ES-I3 (cell line): ENCODE measurements around the gene IGF2R.

Experiments used
- H3K36me3 ChIP-seq: 2 replicates; pipeline ENCODE4 v1.6.1; 2013; ENCODE audit warnings: mild to moderate bottlenecking, low read length, control low read depth, moderate library complexity; ENCODE audit not compliant: insufficient read depth
- H3K4me1 ChIP-seq: 2 replicates; pipeline ENCODE4 v1.6.1; 2013; ENCODE audit warnings: mild to moderate bottlenecking, control low read depth, low read length; ENCODE audit not compliant: insufficient read depth
- H3K9ac ChIP-seq: 2 replicates; pipeline ENCODE4 v1.6.1; 2013; ENCODE audit warnings: low read depth, mild to moderate bottlenecking, low read length, moderate library complexity
- H3K9me3 ChIP-seq: 2 replicates; pipeline ENCODE4 v1.6.1; 2013; ENCODE audit warnings: mild to moderate bottlenecking, low read length, moderate library complexity; ENCODE audit not compliant: control insufficient read depth, insufficient read depth

IGF2R gene

GRCh38 chr6:160040527-160041264, 71.8 kb downstream of the IGF2R start:
- H3K9me3 ChIP-seq = no peaks in the 10 kb centered on the region
- H3K36me3 ChIP-seq = peaks cover 24% of the 10 kb centered on the region
- no peak overlapping the region for H3K9ac ChIP-seq
- no peaks in the 10 kb centered on the region for H3K4me1 ChIP-seq

- H3K9me3 ChIP-seq = no peaks in the 10 kb centered on the region
- no peaks in the 10 kb centered on the region for H3K4me1 ChIP-seq
- peaks cover 23% of the 10 kb centered on the region for H3K36me3 ChIP-seq
- no peak overlapping the region for H3K9ac ChIP-seq
Measured at GRCh38 chr6:160041608-160042007, 72.7 kb downstream of the IGF2R start.

GRCh38 chr6:160042014-160042773, 73.3 kb downstream of the IGF2R start:
- Histone ChIP-seq H3K4me1 (no peaks in the 10 kb centered on the region), H3K9me3 (no peaks in the 10 kb centered on the region), H3K9ac (no peak overlapping the region), H3K36me3 (peaks cover 21% of the 10 kb centered on the region)

DNA sequence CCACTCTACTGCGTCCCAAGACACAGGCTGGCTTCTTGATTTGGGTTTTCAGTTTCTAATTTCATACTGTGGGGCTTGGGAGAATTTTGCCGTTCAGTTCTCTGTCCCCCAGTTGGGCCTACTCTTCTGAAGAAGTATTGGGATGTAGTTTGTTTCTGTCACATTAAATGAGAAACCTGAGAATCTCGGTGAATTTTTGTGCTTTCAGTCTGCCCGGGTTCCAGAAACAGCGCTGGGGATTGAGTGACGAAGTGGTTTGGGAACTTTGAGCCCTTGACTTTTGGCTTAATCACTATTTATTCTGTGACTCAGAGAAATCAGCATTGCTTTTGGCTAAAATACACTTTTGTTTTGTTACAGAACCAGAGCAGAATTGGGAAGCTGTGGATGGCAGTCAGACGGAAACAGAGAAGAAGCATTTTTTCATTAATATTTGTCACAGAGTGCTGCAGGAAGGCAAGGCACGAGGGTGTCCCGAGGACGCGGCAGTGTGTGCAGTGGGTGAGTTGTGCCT, 74.0 kb downstream of the IGF2R start:
- Histone ChIP-seq H3K9ac (no peak overlapping the region), H3K9me3 (no peaks in the 10 kb centered on the region), H3K4me1 (no peaks in the 10 kb centered on the region), H3K36me3 (peaks cover 26% of the 10 kb centered on the region)

DNA sequence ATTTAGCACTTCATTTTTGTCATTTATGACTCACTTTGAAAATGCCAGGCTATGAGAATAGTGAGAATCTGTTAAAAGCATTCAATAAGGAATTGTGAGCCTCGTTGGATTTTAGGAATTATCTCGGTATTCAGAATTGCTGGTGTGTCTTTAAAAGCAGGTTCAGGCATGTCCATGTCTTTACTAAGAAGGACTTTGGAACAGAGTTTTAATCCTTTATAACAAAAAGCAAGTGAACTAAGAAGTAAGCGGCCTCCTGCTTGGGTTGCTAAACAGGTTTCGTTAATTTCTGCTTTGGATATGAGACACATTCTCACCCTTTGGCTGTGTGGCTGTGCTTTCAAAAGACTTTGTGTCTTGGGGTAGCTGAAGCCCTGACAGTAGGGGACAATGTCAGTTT, 74.9 kb downstream of the IGF2R start:
- Histone ChIP-seq H3K9me3 (no peaks in the 10 kb centered on the region), H3K4me1 (no peaks in the 10 kb centered on the region), H3K9ac (no peak overlapping the region), H3K36me3 (peaks cover 36% of the 10 kb centered on the region)

DNA sequence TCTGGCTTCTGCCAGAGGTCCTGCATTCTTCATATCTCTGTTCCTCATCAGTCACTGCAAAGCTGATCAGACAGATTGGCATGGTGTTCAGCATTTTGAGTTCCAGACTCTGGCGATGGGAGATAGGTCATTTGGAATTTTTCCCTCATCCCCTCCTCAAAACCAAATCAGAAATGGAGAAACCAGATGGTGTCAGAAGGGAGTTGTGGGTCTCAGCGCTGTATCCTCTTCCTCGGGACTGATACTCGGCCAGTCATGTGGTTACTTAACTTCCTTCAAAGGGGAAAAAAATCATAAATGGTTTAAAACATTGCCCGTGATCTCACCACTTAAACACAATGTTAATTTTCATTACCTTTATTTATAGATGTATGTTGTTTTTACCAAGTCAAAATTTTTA, 75.8 kb downstream of the IGF2R start:
- no peaks in the 10 kb centered on the region for H3K9me3 ChIP-seq
- H3K4me1 ChIP-seq = no peaks in the 10 kb centered on the region
- no peak overlapping the region for H3K9ac ChIP-seq
- H3K36me3 ChIP-seq = peaks cover 38% of the 10 kb centered on the region

GRCh38 chr6:160048471-160048870, 79.6 kb downstream of the IGF2R start:
- H3K9me3 ChIP-seq = no peaks in the 10 kb centered on the region
- H3K36me3 ChIP-seq = peaks cover 34% of the 10 kb centered on the region
- H3K4me1 ChIP-seq = no peaks in the 10 kb centered on the region
- H3K9ac ChIP-seq = no peak overlapping the region

GRCh38 chr6:160049346-160049745, 80.5 kb downstream of the IGF2R start:
- Histone ChIP-seq H3K9ac (no peak overlapping the region), H3K4me1 (no peaks in the 10 kb centered on the region), H3K36me3 (peaks cover 28% of the 10 kb centered on the region), H3K9me3 (0 out of 2 replicates have a peak, but pooled peaks cover 3% of the 10 kb centered on the region)

- H3K9me3 ChIP-seq = 0 out of 2 replicates have a peak, but pooled peaks cover 3% of the 10 kb centered on the region
- H3K36me3 ChIP-seq = peaks cover 23% of the 10 kb centered on the region
- H3K9ac ChIP-seq = no peak overlapping the region
- no peaks in the 10 kb centered on the region for H3K4me1 ChIP-seq
Measured at GRCh38 chr6:160050022-160050421, 81.1 kb downstream of the IGF2R start.

- Histone ChIP-seq H3K9me3 (0 out of 2 replicates have a peak, but pooled peaks cover 3% of the 10 kb centered on the region), H3K36me3 (peaks cover 27% of the 10 kb centered on the region), H3K9ac (no peak overlapping the region), H3K4me1 (no peaks in the 10 kb centered on the region)
Measured at GRCh38 chr6:160051390-160051789, 82.5 kb downstream of the IGF2R start.

GRCh38 chr6:160054271-160054670, 85.4 kb downstream of the IGF2R start:
- Histone ChIP-seq H3K4me1 (no peaks in the 10 kb centered on the region), H3K9me3 (0 out of 2 replicates have a peak, but pooled peaks cover 3% of the 10 kb centered on the region), H3K36me3 (peaks cover 11% of the 10 kb centered on the region), H3K9ac (no peak overlapping the region)

DNA sequence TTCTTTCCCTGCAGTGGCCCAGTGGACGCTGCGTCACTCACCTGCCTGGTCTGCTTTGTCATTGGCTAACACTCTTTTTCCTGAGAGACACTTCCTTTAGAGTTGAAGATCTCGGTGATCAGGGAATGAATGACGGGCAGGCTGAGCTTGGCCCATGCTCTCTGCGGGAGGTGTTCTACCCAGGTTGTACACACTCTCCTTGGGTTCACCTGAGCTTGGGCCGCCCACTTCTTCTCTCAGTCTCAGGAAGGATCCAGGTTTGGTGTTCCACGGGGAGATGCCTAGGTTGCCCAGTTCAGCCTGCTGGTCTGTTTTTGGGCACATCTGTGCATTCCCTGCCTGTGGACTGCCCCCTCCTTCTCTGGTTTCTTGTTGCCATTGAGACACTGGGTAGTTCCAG, 86.0 kb downstream of the IGF2R start:
- Histone ChIP-seq H3K36me3 (peaks cover 11% of the 10 kb centered on the region), H3K9ac (no peak overlapping the region), H3K9me3 (0 out of 2 replicates have a peak, but pooled peaks cover 3% of the 10 kb centered on the region), H3K4me1 (no peaks in the 10 kb centered on the region)

DNA sequence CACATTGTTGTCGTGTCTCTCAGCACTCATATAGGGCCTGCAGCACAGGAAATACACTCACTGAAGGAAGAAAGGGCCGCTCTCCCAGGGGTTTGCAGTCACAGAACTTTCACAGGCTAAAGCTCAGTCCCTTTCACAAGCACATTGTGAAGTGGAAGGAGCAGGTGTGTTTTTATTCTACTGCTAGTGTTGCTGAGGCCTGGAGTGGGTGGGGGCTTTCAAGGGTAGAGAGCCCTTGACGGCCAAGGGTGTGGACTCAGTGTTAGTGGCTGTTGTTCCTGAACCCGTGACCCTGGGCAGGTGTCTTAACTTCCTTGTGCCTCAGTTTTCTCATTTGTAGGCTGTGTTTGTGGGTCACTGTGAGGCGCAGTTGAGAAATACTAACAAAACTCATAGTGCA, 86.5 kb downstream of the IGF2R start:
- Histone ChIP-seq H3K9ac (no peak overlapping the region), H3K9me3 (0 out of 2 replicates have a peak, but pooled peaks cover 3% of the 10 kb centered on the region), H3K36me3 (peaks cover 11% of the 10 kb centered on the region), H3K4me1 (no peaks in the 10 kb centered on the region)

DNA sequence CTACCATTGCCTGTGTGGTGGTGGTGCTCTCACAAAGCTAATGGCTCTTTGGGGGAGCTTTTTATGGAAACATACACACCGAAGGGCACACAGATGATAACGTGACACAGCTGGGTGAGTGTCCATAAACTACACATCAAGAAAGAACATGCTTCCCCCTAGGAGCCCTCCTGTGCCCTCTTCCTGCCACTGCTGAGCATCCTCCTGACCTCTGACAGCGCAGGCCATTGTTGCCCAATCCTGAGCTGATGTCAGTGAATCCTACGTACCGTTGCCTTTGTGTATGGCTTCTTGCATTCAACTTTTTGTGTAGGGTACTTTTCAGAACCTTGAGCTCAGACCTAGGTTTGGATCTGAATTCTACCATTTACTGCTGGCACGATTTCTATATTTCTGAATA, 86.9 kb downstream of the IGF2R start:
- Histone ChIP-seq H3K36me3 (peaks cover 11% of the 10 kb centered on the region), H3K4me1 (no peaks in the 10 kb centered on the region), H3K9me3 (0 out of 2 replicates have a peak, but pooled peaks cover 3% of the 10 kb centered on the region), H3K9ac (no peak overlapping the region)

DNA sequence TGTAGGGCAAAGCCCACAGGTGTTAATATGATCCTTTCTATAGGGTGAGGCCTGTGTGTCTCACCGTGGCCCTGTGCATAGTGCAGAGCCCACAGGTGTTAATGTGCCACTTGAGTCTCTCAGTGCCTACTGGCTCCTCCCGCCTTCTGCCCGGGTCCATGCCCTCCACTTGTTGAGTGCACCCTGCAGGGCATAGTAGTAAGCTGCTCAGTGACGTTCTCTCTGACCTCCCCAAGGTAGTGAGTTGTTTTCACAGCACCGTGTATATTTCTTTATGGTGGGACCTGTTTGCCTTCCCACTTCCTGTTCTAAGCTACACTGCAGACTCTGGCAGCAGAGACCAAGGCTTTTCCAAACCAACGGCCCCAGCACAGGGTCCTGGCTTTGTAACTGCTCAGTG, 88.2 kb downstream of the IGF2R start:
- H3K4me1 ChIP-seq = no peaks in the 10 kb centered on the region
- H3K9ac ChIP-seq = no peak overlapping the region
- 0 out of 2 replicates have a peak, but pooled peaks cover 3% of the 10 kb centered on the region for H3K9me3 ChIP-seq
- H3K36me3 ChIP-seq = peaks cover 11% of the 10 kb centered on the region
